ENCODE measurements around the gene COX8A.

COX8A gene, protein sequence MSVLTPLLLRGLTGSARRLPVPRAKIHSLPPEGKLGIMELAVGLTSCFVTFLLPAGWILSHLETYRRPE

DNA sequence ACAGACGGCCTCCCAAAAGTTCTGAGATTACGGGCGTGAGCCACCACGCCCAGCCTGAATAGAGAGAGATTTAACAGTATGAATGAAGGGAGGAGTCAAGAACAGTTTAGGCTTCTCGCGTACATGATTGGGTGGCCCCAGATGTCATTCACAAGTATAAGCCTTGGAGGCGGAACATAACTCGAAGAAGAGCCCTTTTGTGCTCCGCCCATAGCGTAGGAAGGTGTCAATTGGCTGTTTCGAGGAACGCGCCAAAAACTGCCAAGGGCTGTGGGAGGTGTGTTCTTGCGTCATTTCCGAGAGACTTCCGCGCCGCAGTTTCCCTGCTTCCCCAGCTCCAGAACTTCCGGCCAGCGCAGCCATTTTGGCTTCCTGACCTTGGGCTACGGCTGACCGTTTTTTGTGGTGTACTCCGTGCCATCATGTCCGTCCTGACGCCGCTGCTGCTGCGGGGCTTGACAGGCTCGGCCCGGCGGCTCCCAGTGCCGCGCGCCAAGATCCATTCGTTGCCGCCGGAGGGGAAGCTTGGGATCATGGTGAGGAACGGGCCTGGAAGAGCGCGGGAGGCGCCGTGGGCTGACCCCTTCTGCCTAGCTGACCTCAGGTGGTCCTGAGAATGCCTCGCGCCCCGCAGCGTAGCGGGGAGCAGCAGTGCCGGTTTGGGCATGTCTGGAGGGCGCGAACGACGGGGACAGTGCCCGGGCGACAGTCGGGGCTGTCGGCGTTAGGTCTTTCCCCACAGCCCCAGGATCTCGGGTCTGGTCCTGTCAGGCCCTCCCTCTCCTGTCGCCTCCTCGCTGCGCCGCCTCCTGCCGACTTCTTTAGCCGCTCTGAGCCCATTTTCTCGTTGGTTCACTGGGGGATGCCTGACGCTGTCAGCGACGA lies at the start of gene COX8A:
Gene COX8A (plus strand): TSS at position 362 of the 885 bp plus-strand sequence. CDS start 61 bp downstream, at position 423.
- H2AFZ ChIP-seq (ENCODE audit: low read depth, low read length, severe bottlenecking): peak within 1 kb of the TSS; percentile 87
- peaks cover 30% of the 10 kb centered on the region for H3K79me2 ChIP-seq (ENCODE audit: insufficient read depth, low read length)

DNA sequence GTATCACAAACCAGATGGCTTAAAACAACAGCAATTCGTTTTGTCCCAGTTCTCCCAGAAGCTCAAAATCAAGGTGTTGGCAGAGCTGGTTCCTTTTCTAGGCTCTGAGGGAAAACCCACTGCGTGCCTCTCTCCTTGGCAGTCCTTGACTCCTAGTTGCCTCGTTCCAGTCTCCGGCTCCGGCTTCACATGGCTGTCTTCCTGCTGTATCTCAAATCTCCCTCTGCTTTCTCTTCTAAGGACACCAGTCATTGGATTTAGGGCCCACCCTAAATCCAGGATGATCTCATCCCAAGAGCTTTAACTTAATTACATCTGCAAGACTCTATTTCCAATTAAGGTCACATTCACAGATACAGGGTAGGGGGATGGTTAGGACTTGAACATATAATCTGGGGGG lies 44.8 kb upstream of the COX8A start:
- TF ChIP-seq, protein P1, sequence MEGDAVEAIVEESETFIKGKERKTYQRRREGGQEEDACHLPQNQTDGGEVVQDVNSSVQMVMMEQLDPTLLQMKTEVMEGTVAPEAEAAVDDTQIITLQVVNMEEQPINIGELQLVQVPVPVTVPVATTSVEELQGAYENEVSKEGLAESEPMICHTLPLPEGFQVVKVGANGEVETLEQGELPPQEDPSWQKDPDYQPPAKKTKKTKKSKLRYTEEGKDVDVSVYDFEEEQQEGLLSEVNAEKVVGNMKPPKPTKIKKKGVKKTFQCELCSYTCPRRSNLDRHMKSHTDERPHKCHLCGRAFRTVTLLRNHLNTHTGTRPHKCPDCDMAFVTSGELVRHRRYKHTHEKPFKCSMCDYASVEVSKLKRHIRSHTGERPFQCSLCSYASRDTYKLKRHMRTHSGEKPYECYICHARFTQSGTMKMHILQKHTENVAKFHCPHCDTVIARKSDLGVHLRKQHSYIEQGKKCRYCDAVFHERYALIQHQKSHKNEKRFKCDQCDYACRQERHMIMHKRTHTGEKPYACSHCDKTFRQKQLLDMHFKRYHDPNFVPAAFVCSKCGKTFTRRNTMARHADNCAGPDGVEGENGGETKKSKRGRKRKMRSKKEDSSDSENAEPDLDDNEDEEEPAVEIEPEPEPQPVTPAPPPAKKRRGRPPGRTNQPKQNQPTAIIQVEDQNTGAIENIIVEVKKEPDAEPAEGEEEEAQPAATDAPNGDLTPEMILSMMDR (IDR thresholded peaks at IDR 0.05; ENCODE audit: insufficient read depth, low read length, poor library complexity, severe bottlenecking): no peak
- TF ChIP-seq EZH2phosphoT487 (conservative IDR thresholded peaks at IDR 0.05; ENCODE audit: low read length): no peak
- Histone ChIP-seq H2AFZ (ENCODE audit: low read depth, low read length, severe bottlenecking) (no peak overlapping the region), H4K20me1 (ENCODE audit: low read depth, low read length) (no peaks in the 10 kb centered on the region), H3K79me2 (ENCODE audit: insufficient read depth, low read length) (no peaks in the 10 kb centered on the region), H3K36me3 (ENCODE audit: low read length) (no peaks in the 10 kb centered on the region), H3K9ac (ENCODE audit: low read length) (no peak overlapping the region), H3K9me3 (ENCODE audit: insufficient read depth, low read length) (no peaks in the 10 kb centered on the region), H3K4me3 (ENCODE audit: insufficient read depth, low read length, poor library complexity, severe bottlenecking) (no peak overlapping the region), H3K9me2 (replicated peaks; ENCODE audit: insufficient read depth, low read length) (no peaks in the 10 kb centered on the region), H3K4me2 (ENCODE audit: low read depth, low read length, poor library complexity, severe bottlenecking) (no peak overlapping the region), H3K27me3 (ENCODE audit: low read length) (no peaks in the 10 kb centered on the region), H3F3A (ENCODE audit: insufficient read depth) (no peaks in the 10 kb centered on the region), H3K27ac (ENCODE audit: low read depth, low read length) (no peak overlapping the region)

More for the DNA sequence above, at the start of gene COX8A:
- Histone ChIP-seq H3K4me2 (ENCODE audit: low read depth, low read length, poor library complexity, severe bottlenecking) (peak within 1 kb of the TSS; percentile 58), H4K20me1 (ENCODE audit: low read depth, low read length) (no peaks in the 10 kb centered on the region), H3F3A (ENCODE audit: insufficient read depth) (no peaks in the 10 kb centered on the region), H3K36me3 (ENCODE audit: low read length) (no peaks in the 10 kb centered on the region), H3K9ac (ENCODE audit: low read length) (peak within 1 kb of the TSS; percentile 90), H3K27ac (ENCODE audit: low read depth, low read length) (peak within 1 kb of the TSS; percentile 69), H3K27me3 (ENCODE audit: low read length) (no peaks in the 10 kb centered on the region), H3K4me3 (ENCODE audit: insufficient read depth, low read length, poor library complexity, severe bottlenecking) (peak within 1 kb of the TSS; percentile 83), H3K9me3 (ENCODE audit: insufficient read depth, low read length) (no peaks in the 10 kb centered on the region), H3K9me2 (replicated peaks; ENCODE audit: insufficient read depth, low read length) (no peaks in the 10 kb centered on the region)
- TF ChIP-seq EZH2phosphoT487 (conservative IDR thresholded peaks at IDR 0.05; ENCODE audit: low read length): no peak
- TF ChIP-seq, protein P1 (IDR thresholded peaks at IDR 0.05; ENCODE audit: insufficient read depth, low read length, poor library complexity, severe bottlenecking): no peak

DNA sequence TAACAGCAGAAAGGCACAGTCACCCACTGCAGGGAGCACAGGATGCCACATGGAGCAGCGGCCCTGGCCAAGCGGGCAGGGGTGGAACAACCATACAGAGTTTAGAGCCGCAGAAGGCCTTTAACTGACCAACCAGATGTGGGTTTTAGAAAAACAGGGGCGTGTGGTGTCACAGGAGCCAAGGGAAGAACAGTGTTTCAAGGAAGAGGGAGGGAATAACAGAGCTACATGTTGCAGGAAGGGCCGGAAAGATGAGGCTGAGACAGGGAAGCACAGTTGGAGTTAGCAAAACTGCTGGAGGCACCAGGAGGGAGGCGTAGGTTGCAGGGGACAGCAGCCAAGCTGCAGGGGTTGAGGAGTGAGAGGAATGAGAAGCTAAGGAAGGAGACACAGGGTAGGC lies 43.4 kb upstream of the COX8A start:
- no peak overlapping the region for H3K4me3 ChIP-seq (ENCODE audit: insufficient read depth, low read length, poor library complexity, severe bottlenecking)
- no peaks in the 10 kb centered on the region for H3K9me2 ChIP-seq (replicated peaks; ENCODE audit: insufficient read depth, low read length)
- H3K27ac ChIP-seq (ENCODE audit: low read depth, low read length): no peak overlapping the region
- no peaks in the 10 kb centered on the region for H3K36me3 ChIP-seq (ENCODE audit: low read length)
- H3K4me2 ChIP-seq (ENCODE audit: low read depth, low read length, poor library complexity, severe bottlenecking): no peak overlapping the region
- no peaks in the 10 kb centered on the region for H3K79me2 ChIP-seq (ENCODE audit: insufficient read depth, low read length)
- no peaks in the 10 kb centered on the region for H3K27me3 ChIP-seq (ENCODE audit: low read length)
- H3K9me3 ChIP-seq (ENCODE audit: insufficient read depth, low read length): no peaks in the 10 kb centered on the region
- no peak overlapping the region for H2AFZ ChIP-seq (ENCODE audit: low read depth, low read length, severe bottlenecking)
- no peaks in the 10 kb centered on the region for H4K20me1 ChIP-seq (ENCODE audit: low read depth, low read length)
- no peaks in the 10 kb centered on the region for H3F3A ChIP-seq (ENCODE audit: insufficient read depth)
- no peak overlapping the region for H3K9ac ChIP-seq (ENCODE audit: low read length)
- TF ChIP-seq EZH2phosphoT487 (conservative IDR thresholded peaks at IDR 0.05; ENCODE audit: low read length): no peak
- TF ChIP-seq, protein P1 (IDR thresholded peaks at IDR 0.05; ENCODE audit: insufficient read depth, low read length, poor library complexity, severe bottlenecking): no peak

All from SU-DHL-6 (cell line).